GM21381 (cell line): ENCODE data around the gene PPM1J.
A peak's percentile ranks its signal among the peaks of the same experiment; 100 is the strongest.

Experiments
- ATAC-seq: cut with Tn5 transposase; IDR thresholded peaks from one replicate; pipeline ENCODE4 v1.9.1; 2021; ENCODE audit warnings: mild to moderate bottlenecking, moderate library complexity; ENCODE audit not compliant: unreplicated experiment

PPM1J gene

GRCh38 chr1:112692681-112693080, 22.5 kb downstream of the PPM1J start:
- ATAC-seq: no peak

DNA sequence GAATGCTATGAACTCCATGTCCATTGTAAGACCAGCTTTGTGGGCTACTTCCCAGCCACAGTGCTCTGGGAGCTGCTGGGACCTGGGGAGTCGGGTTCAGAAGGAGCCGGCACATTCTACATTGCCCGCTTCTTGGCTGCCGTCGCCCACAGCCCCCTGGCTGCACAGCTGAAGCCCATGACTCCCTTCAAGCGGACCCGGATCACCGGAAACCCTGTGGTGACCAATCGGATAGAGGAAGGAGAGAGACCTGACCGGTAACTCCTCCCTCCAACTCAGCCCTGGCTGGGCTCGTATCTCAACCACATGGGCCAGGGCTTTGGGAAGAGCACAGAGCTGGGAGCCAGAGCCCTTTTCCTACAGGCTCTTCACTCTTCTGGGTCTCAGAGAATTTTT, 25.3 kb downstream of the PPM1J start:
- no peak for ATAC-seq

- no peak for ATAC-seq
These were observed 25.8 kb downstream of the PPM1J start for GRCh38 chr1:112689196-112689841.

DNA sequence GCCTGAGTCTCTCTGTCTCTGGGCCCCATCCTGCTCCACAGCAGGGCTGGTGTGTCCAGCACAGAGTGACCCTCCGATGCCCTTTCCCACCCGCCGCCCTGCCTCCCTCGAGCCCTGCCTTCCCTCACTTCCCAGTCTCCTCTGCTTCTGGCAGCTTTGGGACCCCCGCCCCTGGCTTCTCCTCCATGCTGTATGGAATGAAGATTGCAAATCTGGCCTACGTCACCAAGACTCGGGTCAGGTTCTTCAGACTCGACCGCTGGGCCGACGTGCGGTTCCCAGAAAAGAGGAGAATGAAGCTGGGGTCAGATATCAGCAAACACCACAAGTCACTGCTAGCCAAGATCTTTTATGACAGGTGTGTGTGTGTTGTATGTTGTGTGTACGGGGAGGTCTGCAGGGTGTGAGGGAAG, 26.3 kb downstream of the PPM1J start:
- no peak for ATAC-seq

GRCh38 chr1:112687785-112688496, 27.2 kb downstream of the PPM1J start:
- ATAC-seq: no peak

- no peak for ATAC-seq
These were observed 27.8 kb downstream of the PPM1J start for GRCh38 chr1:112687361-112687760.

- no peak for ATAC-seq
These were observed 28.3 kb downstream of the PPM1J start for GRCh38 chr1:112686835-112687234.

DNA sequence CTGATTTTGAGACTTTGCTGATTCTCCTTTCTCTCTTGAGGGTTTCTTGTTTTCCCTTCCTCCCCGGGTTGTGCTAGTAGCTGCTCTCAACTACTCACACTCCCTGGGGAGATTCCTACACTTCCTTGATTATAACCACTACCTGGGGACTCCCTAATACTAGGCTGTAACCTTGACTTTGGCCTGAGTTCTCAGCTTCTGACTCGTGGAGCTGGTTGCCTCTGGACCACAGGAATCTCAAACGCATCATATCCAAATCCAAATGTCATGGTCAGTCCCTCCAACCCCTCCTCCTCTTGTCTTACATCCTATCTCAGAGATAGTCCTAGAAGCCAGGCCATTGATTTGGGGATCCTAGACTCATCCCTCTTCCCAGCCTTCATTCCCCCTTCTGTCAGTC, 28.7 kb downstream of the PPM1J start:
- no peak for ATAC-seq

- ATAC-seq: no peak
These were observed 29.2 kb downstream of the PPM1J start for GRCh38 chr1:112685913-112686312.

DNA sequence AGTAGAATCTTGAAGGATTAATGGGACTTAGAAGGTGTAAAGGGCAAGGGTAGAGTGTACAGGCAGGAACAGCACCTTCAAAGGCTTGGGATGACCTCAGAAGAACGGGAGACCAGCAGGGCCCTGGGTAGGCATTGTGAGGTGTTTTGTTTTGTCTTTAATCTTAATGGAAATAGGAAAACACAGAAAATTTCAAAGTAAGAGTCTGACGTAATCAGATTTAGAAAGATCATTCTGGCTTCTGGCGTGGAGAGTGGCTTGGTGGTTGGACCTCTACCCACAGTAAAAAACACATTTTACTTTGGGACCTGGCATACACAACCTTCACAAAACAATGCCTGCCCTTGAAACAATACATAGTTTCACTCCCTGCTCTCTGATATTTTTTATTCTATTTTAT, 36.5 kb downstream of the PPM1J start:
- ATAC-seq: no peak

DNA sequence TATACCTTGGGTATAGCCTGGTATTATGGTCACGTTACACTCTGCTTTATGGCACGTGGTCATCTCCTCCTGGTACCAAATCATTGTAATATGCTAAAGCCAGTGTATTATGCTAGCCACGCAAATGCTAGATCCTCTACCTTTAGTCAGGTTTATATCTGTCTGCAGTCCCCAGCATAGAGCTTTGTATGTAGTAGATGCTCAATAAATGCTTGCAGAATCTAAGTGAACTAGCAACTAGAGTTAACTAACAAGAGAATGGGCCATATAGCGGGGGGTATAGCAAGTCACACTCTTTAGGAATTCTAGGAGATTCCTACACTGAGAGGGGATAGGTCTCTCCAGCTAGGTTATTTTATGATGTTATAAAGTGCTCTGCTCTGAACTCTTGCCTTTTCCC, 37.6 kb downstream of the PPM1J start:
- ATAC-seq: no peak

GRCh38 chr1:112676543-112676942, 38.6 kb downstream of the PPM1J start:
- no peak for ATAC-seq

- ATAC-seq: no peak
These were observed 39.3 kb downstream of the PPM1J start for GRCh38 chr1:112675728-112676381.

DNA sequence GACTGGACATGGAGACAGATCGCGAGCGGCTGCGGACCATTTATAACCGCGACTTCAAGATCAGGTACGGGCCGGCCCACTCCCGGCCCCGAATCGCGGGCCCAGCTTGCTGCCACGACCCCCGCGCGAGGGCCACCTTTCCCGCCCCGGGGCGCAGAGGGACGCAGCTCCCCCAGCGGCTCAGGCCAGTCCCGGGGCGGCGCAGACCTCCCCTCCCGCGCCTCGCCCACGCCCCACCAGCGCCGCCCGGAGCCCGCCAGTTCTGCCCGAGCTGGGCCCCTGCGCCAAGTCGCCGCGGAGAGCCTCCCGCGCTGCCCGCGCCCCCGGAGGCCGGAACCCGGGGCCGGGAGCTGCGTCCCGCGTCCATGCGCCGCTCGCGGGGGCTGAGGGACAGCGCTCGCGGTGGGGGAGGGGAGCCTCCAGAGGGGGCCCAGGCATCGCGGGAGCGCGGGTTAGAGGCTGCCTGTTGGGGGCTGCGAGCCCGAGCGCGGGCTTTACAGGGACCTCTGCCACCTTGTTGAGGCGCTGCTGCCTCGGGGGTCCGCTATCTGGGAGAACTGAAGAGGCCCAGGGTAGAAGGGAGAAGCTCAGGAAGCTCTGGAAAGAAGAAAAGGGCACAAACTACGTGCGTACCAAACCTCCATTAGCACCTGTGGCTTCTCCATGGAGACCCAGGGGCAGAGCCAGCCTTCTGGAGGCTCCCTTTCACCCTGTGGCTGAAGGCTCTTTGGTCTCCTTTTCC, 40.0 kb downstream of the PPM1J start:
- ATAC-seq: peak; percentile 46

- ATAC-seq: peak; percentile 52
These were observed 40.6 kb downstream of the PPM1J start, which contains the start of gene MOV10 for GRCh38 chr1:112674440-112674985. TSS of gene MOV10 (plus strand) at chr1:112674659. CDS start at chr1:112674913, 254 bp downstream.

GRCh38 chr1:112673592-112674439, 41.3 kb downstream of the PPM1J start:
- no peak for ATAC-seq

GRCh38 chr1:112672842-112673241, 42.3 kb downstream of the PPM1J start:
- no peak for ATAC-seq

GRCh38 chr1:112672009-112672408, 43.1 kb downstream of the PPM1J start:
- ATAC-seq: no peak

DNA sequence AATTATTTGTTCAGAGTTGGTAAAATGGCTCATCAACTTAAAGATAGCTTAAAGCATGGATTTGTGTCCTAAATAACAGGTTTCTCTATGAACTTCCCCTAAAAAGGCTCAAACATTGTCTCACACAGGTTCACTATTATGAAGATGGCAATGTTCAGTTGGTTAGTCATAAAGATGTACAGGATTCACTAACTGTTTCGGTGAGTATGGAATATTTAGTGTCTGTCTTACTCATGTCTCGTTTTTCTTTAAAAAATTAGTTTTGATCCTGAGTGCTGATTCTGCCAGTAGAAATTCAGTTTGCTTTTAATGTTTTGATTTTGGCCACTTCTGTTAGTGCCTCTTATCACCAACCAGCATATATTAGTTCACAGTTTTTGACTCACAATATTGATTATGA, 48.2 kb downstream of the PPM1J start:
- ATAC-seq: no peak

DNA sequence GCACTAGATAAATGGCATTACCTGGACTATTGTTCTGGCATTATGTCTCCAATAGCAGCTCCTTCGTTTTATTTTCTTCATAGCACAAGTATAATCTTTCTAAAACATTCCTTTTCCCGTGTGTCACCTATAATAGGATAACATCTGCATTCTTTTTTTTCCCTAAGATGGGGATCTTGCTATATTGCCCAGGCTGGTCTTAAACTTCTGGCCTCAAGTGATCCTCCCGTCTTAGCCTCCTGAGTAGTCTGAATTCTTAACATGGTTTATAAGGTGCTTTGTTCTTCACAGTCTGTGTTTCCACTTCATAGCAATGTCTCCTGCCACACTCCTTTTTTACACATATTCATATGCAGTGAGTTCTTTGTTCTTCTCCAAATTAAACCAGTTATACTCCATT, 49.3 kb downstream of the PPM1J start:
- ATAC-seq: no peak
